Endometrium (tissue), 2 donors: ENCODE results near the gene FER1L5.

ENCODE experiments used
- FAIRE-seq: peaks from 2 replicates; lab custom pipeline; 2012; peaks lifted over from hg19 to GRCh38; lab: Jason Lieb, UNC
- donor health status: control.
- donor health status: control.

The FER1L5 gene

DNA sequence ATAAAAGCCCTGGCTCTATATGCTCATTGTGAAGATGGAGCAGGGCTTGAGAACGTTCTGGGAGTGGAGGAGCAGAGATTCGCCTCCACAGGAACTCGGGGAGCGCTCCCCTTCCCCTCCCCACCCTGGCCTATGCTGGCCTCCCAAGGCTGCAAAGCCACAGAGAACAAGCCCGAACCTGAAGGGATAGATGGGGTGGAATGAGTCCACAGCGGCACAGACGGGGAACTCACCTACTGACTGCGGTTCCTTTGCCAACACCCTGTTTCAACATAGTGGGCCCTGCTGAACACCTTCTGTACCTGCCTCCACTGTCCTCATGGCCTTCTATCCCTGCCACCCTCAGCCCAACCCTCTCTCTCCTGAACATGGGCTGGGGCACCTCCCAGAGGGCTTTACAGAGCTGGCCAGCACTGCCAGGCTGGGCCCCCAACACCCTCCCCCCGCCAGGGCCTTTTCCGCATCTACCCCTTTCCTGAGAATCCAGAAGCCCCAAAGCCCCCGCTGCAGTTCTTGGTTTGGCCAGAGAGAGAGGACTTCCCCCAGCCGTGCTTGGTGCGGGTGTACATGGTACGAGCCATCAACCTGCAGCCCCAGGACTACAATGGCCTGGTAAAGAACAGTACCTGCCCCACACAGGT lies 55.8 kb downstream of the FER1L5 start:
- FAIRE-seq, result no peak

DNA sequence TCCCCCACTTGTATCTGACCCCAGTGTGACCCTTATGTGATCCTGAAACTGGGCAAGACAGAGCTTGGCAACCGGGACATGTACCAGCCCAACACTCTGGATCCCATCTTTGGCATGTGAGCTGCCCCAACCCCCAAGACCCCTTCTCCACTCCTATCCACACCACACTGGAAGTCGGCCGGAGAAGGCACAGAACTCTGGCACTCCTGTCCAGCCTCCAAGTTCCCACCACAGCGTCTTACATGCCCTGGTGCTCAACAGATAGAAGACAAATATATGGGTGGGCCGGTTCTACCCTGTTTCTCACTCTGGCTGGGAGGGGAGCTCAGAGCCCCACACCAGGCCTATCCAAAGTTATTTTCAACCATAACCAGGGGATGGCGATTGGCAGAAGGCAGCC lies 56.5 kb downstream of the FER1L5 start:
- no peak for FAIRE-seq

DNA sequence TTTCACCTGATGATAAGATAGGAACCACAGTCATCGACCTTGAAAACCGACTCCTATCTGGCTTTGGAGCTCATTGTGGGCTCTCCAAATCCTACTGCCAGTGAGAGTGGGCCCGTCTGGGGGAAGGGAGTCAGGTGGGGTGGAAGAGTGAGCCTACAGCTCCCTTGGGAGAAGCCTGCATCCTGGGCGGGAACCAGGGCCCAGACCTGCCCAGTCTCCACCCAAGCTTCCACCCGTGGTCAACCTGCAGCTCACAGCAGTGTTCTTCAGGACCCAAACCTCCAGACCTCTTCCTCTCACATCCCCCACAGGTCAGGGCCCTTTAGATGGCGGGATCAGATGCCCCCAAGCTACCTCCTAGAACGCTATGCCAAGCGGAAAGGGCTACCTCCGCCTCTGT lies 57.1 kb downstream of the FER1L5 start:
- FAIRE-seq, result no peak

DNA sequence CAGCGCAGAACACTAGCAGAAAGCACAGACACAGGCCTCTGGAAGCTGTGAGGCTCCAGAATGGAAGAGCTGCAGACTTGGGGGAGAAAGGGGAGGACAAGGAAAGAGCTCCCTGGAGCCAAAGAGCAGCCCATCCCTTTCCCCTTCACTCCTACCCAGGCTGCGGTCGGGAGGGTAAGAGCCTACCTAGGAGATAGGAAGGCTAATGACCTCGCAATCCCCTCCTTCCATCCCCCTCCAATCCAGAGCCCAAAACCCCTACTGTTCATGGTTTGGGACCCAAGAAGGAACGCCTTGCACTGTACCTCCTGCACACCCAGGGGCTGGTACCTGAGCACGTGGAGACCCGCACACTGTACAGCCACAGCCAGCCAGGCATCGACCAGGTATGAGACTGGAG lies 57.5 kb downstream of the FER1L5 start:
- no peak for FAIRE-seq

DNA sequence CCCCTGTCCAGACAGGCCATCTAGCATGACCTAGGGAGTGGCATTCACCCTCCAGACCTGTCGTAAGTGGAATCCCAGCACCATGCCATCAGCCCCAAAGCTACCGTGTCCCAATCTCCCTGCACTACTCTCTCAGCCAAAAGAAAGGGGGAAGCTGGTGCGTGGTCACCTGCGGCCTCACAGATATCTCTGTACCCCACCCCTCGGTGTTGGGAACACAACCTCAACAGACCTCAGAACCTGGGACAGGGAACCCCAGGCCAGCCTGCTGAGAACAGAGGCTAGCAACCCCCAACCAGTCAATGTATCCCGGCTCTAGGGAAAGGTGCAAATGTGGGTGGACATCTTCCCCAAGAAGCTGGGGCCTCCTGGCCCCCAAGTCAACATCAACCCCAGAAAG lies 59.1 kb downstream of the FER1L5 start:
- FAIRE-seq, result no peak

DNA sequence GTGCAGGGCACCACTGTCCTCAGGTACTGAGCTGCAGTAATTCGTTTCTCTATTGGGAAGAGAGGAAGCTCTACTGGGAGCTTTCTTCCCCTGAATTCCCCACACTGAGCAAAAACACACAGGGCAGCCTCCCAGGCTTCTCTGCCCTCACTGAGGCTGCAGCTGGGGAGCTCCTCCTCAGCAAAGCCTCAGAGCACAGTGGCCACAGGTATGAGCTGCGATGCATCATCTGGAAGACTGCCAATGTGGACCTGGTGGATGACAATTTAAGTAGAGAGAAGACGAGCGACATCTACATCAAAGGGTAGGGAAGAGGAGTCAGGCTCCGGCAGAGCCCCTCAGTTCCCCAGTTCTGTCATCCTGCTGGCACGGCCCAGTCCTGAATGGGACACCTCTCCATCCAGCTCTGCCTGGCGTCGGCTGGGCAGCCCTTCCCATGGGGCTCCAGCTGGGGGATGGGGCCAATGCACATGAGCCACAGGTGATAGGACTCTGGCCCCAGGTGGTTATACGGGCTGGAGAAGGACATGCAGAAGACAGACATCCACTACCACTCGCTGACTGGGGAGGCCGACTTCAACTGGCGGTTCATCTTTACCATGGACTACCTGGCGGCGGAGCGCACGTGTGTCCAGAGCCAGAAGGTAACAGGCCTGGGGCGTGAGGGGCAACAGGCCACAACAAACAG lies 59.7 kb downstream of the FER1L5 start:
- FAIRE-seq, result no peak

DNA sequence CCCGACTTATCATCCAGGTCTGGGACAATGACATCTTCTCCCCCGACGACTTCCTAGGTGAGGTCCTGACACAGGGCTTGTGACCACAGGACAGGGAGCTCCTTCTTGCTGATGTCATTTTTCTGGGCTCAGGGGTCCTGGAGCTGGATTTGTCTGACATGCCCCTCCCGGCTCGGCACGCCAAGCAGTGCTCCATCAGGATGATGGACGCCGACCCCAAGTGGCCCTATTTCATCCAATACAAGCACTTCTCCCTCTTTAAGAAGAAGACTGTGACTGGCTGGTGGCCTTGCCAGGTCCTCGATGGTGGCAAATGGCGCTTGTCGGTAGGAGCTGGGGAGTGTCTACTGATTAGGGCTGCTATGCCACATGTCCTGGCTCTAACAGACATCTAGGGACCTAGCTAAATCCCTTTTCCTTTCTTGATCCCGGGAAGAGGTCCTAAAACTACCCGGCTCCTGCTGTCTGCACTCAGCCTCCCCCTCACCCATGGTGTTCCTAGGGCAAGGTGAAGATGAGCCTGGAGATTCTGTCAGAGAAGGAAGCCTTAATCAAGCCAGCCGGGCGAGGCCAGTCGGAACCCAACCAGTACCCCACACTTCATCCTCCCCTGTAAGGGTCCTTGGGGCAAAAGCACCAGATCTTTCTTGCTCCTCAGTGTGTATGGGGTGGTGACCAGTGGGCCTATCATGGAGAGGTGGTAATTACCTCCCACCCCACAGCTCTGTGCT lies 60.6 kb downstream of the FER1L5 start:
- FAIRE-seq, result no peak

DNA sequence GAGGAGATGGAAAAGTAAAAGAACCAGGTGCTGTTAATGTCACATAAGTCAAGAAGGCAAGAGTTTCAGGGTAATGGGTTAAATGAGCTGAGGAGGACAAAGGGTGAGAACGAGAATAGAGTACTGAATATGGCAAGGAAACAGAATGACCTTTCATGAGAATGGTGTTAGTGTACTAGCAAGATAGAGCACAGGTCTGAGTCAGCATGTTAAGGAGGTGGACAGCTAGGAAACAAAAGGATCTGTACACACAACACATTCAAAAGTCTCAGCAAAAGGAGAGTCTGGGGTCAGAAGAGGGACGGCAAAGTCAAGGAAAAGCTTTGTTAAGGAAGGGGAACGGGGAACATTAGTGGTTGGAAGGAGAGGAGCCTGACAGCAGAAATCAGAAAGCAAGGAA lies 68.4 kb downstream of the FER1L5 start:
- no peak for FAIRE-seq

DNA sequence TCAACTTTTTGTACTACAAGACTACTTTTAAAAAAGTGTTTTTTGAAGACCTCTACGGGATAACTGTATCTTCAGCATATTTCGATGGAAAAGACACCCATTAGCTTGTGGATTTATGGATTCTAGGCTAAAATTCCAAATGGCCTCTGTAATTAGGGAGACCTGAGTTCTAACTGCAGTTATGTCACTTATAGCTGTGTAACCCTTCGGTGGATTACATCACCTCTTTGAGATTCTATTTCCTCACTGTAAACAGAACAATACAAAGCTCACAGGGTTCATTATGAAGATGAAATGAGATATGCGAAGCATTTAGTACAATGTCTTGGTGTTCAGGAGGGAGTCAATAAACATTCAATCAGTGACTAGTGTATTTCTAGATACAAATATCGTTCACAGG lies 73.1 kb downstream of the FER1L5 start:
- FAIRE-seq, result no peak

DNA sequence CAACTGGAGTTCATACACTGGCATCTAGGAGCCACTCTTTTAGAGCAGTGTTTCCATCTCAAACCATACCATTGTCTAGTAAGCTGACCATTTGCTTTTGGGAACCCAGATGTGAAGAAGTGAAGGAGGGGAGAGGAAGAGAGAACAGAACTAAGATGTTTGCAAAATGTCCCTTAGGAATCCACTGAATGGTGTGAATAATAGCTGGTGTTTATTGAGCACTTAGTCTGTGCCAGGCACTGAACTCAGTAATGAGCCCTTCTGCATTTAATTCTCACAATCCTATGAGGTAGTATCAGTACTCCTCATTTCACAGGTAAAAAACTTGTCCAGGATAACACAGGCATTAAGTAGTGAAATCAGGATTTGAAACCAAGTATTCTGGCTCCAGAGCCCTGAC lies 73.8 kb downstream of the FER1L5 start:
- FAIRE-seq, result no peak

DNA sequence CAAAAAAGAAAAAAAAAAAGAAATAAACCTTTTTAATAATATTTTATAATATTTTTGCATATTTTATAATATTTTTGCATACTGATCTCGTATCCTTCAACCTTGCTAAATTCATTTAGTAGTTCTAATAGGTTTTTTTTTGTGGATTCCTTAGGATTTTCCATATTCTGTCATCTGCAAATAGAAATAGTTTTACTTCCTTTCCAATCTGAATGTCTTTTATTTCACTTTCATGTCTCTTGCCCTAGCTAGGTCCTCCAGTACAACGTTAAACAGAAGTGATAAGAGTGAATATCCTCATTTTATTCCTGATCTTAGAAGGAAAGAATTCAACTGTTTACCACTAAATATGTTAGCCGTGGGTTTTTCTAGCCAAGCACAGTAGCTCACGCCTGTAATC lies 83.6 kb downstream of the FER1L5 start:
- FAIRE-seq, result no peak

DNA sequence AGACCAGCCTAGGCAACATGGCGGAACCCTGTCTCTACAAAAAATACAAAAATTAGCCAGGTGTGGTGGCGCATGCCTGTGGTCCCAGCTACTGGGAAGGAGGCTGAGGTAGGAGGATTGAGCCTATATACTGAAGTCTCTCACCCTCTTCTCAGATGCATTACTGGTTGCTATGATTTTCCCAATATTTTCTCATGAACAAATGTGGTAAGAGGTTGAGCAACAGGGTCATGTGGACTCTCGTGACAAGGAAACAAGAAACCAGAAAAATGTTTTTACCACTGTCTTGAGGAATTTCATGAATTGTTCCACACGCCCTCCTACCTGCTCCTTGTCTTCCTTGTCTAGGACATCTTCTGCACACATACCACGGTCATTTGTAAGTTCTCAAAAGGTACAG lies 84.9 kb downstream of the FER1L5 start:
- no peak for FAIRE-seq

DNA sequence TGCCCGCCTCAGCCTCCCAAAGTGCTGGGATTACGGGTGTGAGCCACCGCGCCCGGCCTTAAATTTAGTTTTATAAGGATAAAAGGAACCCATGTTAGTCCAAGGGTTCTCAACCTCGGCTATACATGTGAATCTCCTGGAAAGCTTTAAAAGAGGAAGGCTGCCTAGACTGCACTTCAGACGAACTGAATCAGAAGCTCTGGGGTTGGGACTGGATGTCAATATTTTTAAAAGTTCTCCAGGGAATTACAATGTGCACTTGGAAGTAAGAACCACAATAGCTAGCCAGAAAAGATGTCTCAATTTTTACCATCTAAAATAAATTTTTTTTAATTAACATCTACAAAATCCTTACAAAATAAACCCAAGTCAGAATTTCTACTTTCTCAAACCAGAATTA lies 87.2 kb downstream of the FER1L5 start:
- FAIRE-seq, result no peak

DNA sequence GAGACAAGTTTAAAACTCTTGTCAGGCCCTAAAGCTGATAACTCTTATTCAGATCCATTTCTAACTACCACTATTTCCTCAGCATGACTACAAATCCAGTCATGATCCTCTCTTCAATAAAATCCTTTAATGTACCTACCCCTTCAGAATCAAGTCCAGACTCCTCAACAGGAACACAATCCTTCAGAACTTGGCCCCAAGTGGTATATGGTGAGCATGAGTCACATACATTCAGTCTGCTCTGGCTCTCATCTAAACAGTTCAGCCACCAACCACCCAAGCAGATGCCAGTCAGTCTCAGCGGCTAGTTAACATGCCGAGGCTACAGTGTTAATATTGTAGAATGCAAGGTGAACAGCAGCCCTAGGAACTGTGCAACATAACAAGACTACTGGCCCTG lies 87.6 kb downstream of the FER1L5 start:
- FAIRE-seq, result no peak

DNA sequence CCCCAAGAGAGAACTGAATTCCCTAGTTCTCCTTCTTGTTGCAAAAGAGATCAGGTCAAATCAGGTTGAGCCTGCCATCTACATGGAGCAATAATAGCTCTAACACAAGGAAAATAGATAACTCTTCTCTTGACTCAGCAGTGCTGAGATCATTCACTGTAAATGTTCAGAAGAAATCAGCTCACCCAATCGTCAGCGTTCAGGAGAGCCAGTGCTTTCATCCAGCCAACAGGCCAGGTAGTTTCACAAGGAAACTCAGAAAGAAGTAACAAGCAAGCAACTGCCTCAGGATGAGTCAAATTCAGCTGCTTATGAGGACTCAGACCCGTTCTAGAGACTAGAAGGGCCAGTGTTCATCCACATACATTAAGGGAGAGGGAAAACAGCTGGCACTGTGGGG lies 91.4 kb downstream of the FER1L5 start:
- FAIRE-seq, result no peak

DNA sequence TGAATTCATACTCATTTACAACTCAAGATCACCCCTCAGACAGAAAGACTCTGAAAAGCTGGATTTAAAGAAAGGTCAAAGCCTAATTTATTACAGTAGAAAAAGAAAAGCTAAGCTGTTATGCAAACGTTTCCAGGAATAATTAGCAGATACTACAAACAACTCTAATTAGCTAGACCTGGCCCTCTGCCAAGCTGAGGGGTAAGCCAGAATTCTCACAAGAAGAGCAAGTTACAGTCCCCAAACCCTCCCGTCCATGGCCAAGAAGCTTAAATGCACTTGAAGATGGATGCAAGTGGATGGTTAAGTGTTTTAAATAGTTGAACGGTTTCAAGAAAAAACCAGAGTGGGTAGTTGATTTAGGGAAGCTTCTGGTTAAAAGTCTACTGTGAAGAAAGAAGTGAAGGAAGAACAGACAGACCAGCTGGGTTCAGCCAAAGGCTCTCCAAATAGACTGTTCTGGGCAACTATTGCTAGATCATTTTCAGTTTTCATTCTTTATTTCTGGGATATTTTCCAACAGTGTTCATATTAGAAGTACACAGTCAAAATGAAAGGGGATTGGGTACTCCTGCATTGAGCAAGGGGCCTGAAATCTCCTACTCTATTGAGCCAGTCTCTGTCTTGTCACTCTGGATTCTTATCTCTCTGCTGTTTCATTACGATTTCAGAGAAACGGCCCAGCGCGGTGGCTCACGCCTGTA lies 92.5 kb downstream of the FER1L5 start:
- FAIRE-seq, result no peak

DNA sequence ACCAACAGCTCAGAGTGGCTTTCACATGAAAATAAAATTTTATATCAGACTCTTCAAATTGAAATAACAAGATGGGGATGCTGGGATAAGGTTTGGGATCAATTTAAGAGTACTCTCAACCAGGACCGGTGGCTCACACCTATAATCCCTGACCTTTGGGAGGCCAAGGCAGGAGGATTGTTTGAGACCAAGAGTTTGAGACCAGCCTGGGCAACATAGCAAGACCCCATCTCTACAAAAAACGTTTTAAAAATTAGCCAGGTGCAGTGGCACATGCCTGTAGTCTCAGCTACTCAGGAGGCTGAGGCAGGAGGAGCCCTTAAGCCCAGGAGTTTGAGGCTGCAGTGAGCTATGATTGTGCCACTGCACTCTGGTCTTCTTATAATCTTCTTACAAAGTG lies 94.7 kb downstream of the FER1L5 start:
- no peak for FAIRE-seq

DNA sequence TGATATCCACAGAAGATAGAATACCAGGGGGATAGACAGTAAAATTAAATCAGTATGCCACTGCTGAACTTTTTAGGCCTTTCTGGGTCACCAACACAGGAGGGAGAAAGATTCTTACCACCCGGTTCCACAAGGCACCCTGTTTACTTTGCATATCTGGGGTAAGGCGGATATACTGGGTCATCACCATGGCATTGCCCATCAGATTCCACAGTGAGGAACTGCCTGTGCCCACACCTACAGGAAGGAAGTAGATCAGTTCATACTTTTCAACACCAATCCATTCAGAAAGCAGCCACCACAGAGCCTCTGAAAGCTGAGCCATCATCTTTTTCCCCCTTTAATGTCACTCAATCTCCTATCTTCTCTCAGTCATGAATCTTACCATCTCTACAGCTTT lies 95.3 kb downstream of the FER1L5 start:
- no peak for FAIRE-seq

DNA sequence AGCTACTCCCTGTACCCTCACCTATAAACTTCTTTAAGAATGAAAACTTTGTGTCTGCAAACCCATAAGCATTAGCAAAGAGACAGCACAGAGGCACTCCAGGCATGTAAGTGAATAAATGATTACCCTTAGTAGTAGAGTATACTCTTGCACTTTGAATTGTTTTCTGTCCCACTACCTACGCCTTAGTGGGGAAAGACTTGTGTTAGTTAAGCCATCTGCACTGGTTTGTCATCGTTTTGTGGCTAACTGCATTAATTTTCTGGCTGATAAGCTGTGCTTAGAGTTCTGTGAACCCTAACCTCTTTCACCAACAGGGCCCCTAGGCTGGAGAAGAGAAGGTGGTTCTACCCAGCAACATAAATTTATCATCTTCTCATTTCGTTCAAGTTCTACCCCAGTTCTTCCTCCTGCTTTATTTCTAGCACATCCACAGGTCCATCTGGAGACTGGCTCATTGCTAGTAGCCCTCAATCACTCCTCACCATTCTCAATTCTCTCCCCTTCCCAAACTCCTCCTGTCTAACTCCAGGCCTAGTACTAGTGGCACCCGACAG lies 96.6 kb downstream of the FER1L5 start:
- FAIRE-seq, result no peak

DNA sequence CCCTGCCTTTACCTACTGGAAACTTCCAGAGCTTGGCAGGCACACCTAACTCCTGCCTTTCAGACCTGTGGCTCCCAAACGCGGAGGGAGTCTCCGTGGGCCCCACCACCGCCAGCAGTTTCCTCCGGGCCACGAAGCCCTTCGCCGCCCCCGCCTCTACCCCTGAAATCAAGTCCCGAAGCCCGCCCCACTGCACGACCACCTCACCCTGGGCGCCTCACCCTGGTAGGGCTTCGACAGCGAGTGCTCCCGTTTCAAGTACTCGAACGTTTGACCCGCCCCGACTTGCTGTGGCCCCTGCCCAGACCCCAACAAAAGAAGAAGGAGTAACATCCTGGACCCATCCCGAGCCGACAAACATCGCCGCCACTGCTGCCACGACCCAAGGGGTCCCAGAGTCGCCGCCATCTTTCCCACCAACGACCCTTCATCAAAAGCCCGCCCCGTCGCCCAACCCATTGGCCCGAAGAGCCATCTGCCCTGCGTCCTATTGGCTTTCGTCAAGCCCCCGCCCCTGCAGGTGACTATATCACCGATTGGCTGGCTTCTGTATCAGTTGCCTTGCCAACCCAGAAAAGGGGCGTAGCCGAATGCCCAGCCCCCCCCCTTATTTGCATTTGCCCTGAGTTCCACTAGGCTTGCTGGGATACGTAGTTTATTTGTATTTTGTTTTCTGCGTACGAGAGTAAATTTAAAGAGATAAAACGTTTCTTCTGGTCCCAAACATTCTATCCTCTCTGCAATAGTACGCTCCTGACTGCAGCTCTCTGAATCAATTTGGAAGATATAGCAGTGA lies 97.3 kb downstream of the FER1L5 start, which contains the start of gene LMAN2L:
Gene LMAN2L, minus strand, starts transcription at position 432 of the 796 bp plus-strand sequence. Its CDS starts 24 bp downstream, at position 408.
- FAIRE-seq, result peak; percentile 95

DNA sequence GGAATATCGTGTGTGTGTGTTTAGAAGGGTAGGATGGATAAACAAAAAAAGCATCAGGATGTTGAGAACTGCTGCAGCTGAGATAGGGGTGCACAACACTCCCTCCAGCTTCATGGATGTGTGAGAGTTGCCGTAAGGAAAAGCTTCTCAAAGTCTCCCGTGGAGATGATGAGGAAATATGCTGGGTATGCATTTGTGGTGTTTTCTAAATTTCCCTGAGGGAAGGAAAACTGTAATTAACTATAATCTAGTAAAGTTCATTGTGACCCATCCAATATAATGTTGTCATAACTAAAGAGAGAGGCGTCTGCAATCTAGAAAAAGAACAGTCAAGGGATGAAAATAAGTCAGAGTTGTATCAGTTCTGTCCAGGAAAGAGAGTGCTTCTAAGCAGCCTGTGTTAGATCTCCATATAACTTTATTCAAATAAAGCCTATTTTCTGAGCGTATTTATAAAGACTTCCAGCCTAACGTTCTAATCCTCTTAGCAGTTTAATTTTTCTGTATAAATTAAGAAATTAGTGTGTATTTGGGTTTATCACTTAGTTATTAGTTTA lies 104.6 kb downstream of the FER1L5 start:
- peak; percentile 95 for FAIRE-seq
